Right lobe of liver (tissue), 4 donors: ENCODE results near the gene UNC119.

Experiments
- CTCF ChIP-seq, 4 donors: fragments of 200-600 bp in 3 of 4; fragments of 450-650 bp in 1 of 4; IDR thresholded peaks; one replicate each; pipeline versions ENCODE4 v1.5.1 to v1.8.0; 2016 to 2022; ENCODE audit warnings: antibody characterized with exemption in 4 of 4, mild to moderate bottlenecking in 2 of 4
- POLR2A ChIP-seq: fragments of 450-650 bp; IDR thresholded peaks from one replicate; pipeline ENCODE4 v1.6.1; 2017; ENCODE audit warnings: antibody characterized with exemption, mild to moderate bottlenecking
- donor health status: DM: no; HTN: no; CAD: no.
- donor health status: DM: no; HTN: no; CAD: no.
- donor health status: DM: no; HTN: yes; CAD: no.

- TF ChIP-seq POLR2A (no peak), CTCF (IDR thresholded peaks at IDR 0.05) (no peak)
These were observed 629 bp upstream of the UNC119 start for GRCh38 chr17:28553000-28553505.
